NCI-H748 (cell line): ENCODE measurements around the gene GALNT15.

Experiments used
- DNase-seq: peaks from one replicate; lab custom pipeline; 2025; ENCODE audit not compliant: unreplicated experiment; lab: John Stamatoyannopoulos, UW

The GALNT15 gene

GRCh38 chr3:16186565-16186964 is 12.1 kb downstream of the GALNT15 start:
- no peak for DNase-seq

GRCh38 chr3:16187213-16187790 is 12.8 kb downstream of the GALNT15 start:
- no peak for DNase-seq

GRCh38 chr3:16188071-16188470 is 13.6 kb downstream of the GALNT15 start:
- DNase-seq: no peak

DNA sequence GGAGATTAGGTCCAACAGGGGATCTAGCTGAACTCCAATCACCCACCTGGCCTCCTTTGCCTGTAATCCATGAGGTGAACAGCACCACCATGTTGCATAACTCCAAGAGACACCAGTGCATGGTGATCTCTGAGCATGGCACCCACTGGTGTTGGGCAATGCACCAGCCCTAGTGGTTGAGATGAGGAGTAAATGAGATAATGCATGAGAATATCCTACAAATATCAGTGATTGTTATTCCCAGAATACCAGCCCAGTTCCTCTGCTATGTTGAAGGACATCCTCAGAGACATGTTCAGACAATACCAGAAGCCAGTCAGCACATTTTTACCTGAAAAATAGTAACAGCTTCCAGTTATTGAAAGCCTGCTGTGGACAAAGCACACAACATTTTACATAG is 14.7 kb downstream of the GALNT15 start:
- no peak for DNase-seq

DNA sequence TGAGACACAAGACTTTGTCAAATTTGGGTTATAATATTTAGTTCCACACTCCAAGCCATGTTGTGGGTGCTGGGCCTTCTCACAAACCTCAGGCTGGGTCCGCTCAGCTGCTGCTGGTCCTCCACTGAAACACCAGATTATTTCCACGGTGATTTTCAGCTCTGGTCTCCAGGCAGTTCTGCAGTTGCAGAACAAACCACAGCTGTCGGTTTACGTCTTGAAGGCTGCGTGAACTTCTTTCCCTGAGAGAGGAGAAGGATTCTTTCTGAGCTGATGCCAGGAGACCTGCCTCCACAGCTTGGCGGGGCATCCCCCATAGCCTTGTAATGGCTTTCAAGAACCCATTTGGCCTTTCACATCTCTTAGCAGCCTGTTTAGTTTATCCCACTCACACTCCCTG is 16.2 kb downstream of the GALNT15 start:
- no peak for DNase-seq

DNA sequence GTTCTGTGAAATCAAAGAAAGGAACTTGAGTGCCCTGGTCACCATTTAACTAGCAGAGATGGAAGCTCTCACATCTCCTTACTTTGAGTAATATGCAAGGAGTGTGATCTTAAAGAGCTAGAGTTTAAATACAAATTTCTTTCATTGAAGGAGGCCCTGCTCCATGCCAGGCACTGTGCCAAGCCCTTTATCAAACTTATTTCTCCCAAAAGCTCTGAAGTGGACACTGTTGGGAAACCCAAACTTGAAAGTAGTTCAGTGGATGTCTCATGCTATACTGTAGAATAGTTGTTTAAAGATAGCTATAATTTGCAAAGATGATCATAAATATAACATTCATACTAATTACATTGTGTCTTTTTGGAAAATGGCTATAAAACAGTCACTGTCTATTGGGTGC is 17.1 kb downstream of the GALNT15 start:
- DNase-seq: no peak

GRCh38 chr3:16192176-16192811 is 17.8 kb downstream of the GALNT15 start:
- no peak for DNase-seq

DNA sequence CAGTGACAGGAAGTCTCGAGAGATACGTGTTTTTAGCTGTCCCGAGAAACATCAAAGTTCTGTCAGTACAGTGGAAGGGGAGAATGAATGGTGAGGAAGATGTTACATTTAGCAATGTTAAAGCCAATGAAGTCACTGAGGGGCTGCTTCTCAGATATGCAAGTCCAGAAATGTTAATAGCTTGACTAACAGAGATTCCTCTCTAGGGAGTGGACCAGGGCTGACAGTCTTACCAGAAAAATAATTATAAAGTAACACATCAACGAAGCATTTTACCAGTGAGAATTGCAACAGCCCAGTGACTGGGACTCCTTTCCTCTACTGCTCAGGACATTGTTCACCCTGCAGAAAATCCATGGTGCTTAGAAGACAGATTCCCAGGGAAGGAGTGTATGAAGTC is 23.9 kb downstream of the GALNT15 start:
- DNase-seq: no peak

GRCh38 chr3:16199769-16200168 is 25.3 kb downstream of the GALNT15 start:
- no peak for DNase-seq

GRCh38 chr3:16200411-16200810 is 25.9 kb downstream of the GALNT15 start:
- DNase-seq: no peak

GRCh38 chr3:16203031-16203430 is 28.6 kb downstream of the GALNT15 start:
- no peak for DNase-seq

- DNase-seq: no peak
These were observed 29.5 kb downstream of the GALNT15 start for GRCh38 chr3:16203671-16204629.

DNA sequence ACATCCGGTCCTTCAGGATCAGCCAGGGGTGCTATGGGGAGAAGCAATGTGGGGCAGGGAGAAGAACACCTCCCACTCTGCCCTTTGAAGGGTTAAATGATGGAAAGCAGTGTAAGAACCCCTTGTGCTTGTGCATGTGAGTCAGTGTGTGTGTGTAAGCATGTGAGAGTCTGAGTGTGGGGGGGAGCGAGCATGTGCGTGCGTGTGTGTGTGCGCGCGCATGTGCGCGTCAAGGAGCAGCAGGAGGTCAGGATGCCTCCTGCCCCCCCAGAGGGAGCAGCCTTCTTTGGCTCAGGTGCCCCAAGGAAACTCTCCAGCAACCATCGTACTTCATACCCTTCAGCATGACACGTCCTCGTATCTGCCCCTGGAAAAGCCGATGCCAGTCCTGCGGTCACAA is 30.3 kb downstream of the GALNT15 start:
- DNase-seq: no peak

- no peak for DNase-seq
These were observed 30.8 kb downstream of the GALNT15 start for GRCh38 chr3:16205156-16205870.

GRCh38 chr3:16207031-16207430 is 32.6 kb downstream of the GALNT15 start:
- DNase-seq: no peak

GRCh38 chr3:16211176-16211904 is 36.9 kb downstream of the GALNT15 start:
- DNase-seq: no peak

DNA sequence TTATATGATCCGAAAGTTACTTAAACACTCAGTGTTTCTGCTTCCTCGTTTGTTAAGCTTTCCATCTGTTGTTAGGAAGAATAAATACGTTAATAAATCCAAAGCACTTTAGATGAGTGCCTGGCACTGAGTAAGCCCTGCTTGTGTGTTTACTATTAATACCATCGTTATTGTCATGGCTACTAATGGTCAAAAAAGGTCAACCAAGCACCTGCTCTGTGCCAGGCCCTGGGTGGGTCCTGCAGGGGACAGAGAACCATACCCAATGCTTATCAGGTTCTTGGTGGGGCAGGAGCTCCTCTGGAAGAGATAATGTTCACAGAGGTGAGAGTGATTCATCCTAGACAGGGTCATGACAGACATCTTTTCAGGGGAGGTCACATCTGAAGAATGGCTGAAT is 39.9 kb downstream of the GALNT15 start:
- DNase-seq: no peak

- no peak for DNase-seq
These were observed 42.0 kb downstream of the GALNT15 start for GRCh38 chr3:16216373-16216935.

DNA sequence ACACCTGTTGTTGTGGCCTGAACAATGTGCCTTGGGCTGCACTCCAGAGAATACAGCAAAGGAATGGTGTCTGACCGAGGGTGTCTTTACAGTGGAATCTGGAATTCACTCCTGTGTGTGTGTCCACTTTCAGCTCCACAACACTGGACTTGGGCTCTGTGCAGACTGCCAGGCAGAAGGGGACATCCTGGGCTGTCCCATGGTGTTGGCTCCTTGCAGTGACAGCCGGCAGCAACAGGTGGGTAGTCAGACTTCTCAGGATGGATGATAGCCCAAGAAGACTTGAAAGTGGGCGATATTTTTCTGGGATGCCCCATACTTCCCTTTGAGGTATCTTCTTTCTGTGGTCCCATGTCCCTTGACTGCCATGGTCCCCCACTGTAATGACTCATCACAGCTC is 45.3 kb downstream of the GALNT15 start:
- DNase-seq: no peak

DNA sequence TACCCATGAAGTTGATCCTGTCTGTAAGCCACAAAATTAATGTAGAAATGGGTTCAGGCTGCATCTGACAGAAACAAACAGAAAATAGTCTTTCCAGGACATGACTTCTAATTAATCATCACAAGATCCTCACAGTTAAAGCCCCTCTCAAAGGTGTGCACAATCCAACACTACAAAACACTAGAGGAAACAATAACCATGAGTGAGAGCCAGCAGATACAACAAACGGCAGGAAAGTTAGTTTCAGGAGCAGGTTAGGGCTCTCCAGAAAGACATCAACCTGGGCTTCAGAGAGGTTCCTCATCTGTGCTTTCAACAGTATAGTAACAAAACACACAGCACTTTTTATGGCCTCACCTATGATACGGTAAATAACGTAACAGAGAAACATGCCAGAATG is 47.5 kb downstream of the GALNT15 start:
- DNase-seq: no peak
